GM12878 (cell line): ENCODE measurements around the gene PTPRM.

ENCODE experiments used
- ATF3 ChIP-seq: IDR thresholded peaks from 2 replicates; pipeline ENCODE4 v1.6.1; 2011; ENCODE audit warnings: low read depth, mild to moderate bottlenecking, low read length, moderate library complexity, borderline replicate concordance; ENCODE audit errors: extremely low read depth
- BRCA1 ChIP-seq: IDR thresholded peaks from 2 replicates; pipeline ENCODE4 v1.6.1; 2011; ENCODE audit warnings: low read depth, low read length, improper control_type of control experiment
- EGR1 ChIP-seq, 2 experiments: IDR thresholded peaks; 1 replicate in 1 of 2; 2 replicates in 1 of 2; pipeline ENCODE4 v1.6.1; 2011 to 2012; ENCODE audit warnings: low read depth in 2 of 2, low read length in 2 of 2, borderline replicate concordance in 1 of 2, mild to moderate bottlenecking in 1 of 2, moderate library complexity in 1 of 2
- EZH2 ChIP-seq: IDR thresholded peaks from 2 replicates; pipeline ENCODE4 v1.6.1; 2012; ENCODE audit warnings: low read depth, mild to moderate bottlenecking, control low read depth, inconsistent platforms, low read length, borderline replicate concordance; ENCODE audit not compliant: control insufficient read depth
- FOS ChIP-seq: IDR thresholded peaks from 3 replicates; pipeline ENCODE4 v1.6.1; 2011; ENCODE audit warnings: borderline replicate concordance; ENCODE audit not compliant: insufficient read length; ENCODE audit errors: extremely low read depth
- KAT2A ChIP-seq: conservative IDR thresholded peaks from 2 replicates; pipeline ENCODE4 v1.6.1; 2011; ENCODE audit warnings: low read depth, low read length; ENCODE audit not compliant: control insufficient read depth
- NKRF ChIP-seq: fragments of 450-650 bp; conservative IDR thresholded peaks from 2 replicates; pipeline ENCODE4 v1.6.1; 2017; ENCODE audit warnings: mild to moderate bottlenecking, moderate library complexity
- RAD21 ChIP-seq: IDR thresholded peaks from 2 replicates; pipeline ENCODE4 v1.6.1; 2011; ENCODE audit warnings: mild to moderate bottlenecking, low read depth, low read length, moderate library complexity; ENCODE audit not compliant: insufficient read depth
- RCOR1 ChIP-seq: conservative IDR thresholded peaks from 2 replicates; pipeline ENCODE4 v1.6.1; 2012; ENCODE audit warnings: low read depth, low read length, improper control_type of control experiment
- TCF12 ChIP-seq: IDR thresholded peaks from 2 replicates; pipeline ENCODE4 v1.6.1; 2011; ENCODE audit warnings: low read depth, mild to moderate bottlenecking, low read length
- TF ChIP-seq, protein P1 (sequence below), 3 experiments: IDR thresholded peaks in 2 of 3; conservative IDR thresholded peaks in 1 of 3; 2 replicates each; pipeline ENCODE4 v1.5.1; 2011; ENCODE audit warnings: low read depth in 3 of 3, low read length in 3 of 3, mild to moderate bottlenecking in 3 of 3, control low read depth in 2 of 3, moderate library complexity in 2 of 3, inconsistent platforms in 1 of 3, mixed read lengths in 1 of 3; ENCODE audit not compliant: control insufficient read depth in 2 of 3, insufficient read depth in 1 of 3; ENCODE audit errors: extremely low read depth in 1 of 3
- TF ChIP-seq, protein P2 (sequence below): IDR thresholded peaks from 2 replicates; pipeline ENCODE4 v1.6.1; 2012; ENCODE audit warnings: mild to moderate bottlenecking, low read depth, low read length

DNA sequence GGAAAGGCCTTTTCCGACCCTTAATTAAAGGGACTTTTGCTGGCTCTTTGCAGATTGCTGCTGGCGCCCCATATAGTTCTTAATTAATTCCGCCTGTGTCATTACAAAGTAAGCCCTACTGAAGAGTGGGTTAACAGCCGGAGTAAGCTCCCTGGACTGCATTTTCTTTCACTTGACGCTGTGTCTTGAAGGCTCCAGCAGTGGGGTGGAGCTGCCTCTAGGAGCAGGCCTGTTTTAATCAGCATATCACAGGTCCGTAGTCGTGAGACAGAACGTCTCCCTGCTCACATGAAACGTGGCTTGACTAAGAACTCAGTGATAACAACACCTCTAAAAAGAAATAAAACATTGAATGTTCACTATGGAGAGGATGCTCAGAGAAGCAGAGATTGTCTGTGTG is 712.2 kb downstream of the PTPRM start:
- no peak for TF ChIP-seq RAD21
- no peak for TF ChIP-seq FOS
- TF ChIP-seq BRCA1 = no peak
- no peak for TF ChIP-seq ATF3
- TF ChIP-seq KAT2A = no peak
- no peak for TF ChIP-seq TCF12
- TF ChIP-seq, protein P1, sequence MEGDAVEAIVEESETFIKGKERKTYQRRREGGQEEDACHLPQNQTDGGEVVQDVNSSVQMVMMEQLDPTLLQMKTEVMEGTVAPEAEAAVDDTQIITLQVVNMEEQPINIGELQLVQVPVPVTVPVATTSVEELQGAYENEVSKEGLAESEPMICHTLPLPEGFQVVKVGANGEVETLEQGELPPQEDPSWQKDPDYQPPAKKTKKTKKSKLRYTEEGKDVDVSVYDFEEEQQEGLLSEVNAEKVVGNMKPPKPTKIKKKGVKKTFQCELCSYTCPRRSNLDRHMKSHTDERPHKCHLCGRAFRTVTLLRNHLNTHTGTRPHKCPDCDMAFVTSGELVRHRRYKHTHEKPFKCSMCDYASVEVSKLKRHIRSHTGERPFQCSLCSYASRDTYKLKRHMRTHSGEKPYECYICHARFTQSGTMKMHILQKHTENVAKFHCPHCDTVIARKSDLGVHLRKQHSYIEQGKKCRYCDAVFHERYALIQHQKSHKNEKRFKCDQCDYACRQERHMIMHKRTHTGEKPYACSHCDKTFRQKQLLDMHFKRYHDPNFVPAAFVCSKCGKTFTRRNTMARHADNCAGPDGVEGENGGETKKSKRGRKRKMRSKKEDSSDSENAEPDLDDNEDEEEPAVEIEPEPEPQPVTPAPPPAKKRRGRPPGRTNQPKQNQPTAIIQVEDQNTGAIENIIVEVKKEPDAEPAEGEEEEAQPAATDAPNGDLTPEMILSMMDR (IDR thresholded peaks at IDR 0.05 in 2 of 3, conservative IDR thresholded peaks at IDR 0.05 in 1 of 3; ENCODE audit: control insufficient read depth in 2 of 3, extremely low read depth in 1 of 3, insufficient read depth in 1 of 3, low read depth in 3 of 3, low read length in 3 of 3) = no peak
- TF ChIP-seq EGR1 (IDR thresholded peaks at IDR 0.05; ENCODE audit: borderline replicate concordance in 1 of 2, low read depth in 2 of 2, low read length in 2 of 2) = no peak
- no peak for TF ChIP-seq RCOR1
- TF ChIP-seq, protein P2, sequence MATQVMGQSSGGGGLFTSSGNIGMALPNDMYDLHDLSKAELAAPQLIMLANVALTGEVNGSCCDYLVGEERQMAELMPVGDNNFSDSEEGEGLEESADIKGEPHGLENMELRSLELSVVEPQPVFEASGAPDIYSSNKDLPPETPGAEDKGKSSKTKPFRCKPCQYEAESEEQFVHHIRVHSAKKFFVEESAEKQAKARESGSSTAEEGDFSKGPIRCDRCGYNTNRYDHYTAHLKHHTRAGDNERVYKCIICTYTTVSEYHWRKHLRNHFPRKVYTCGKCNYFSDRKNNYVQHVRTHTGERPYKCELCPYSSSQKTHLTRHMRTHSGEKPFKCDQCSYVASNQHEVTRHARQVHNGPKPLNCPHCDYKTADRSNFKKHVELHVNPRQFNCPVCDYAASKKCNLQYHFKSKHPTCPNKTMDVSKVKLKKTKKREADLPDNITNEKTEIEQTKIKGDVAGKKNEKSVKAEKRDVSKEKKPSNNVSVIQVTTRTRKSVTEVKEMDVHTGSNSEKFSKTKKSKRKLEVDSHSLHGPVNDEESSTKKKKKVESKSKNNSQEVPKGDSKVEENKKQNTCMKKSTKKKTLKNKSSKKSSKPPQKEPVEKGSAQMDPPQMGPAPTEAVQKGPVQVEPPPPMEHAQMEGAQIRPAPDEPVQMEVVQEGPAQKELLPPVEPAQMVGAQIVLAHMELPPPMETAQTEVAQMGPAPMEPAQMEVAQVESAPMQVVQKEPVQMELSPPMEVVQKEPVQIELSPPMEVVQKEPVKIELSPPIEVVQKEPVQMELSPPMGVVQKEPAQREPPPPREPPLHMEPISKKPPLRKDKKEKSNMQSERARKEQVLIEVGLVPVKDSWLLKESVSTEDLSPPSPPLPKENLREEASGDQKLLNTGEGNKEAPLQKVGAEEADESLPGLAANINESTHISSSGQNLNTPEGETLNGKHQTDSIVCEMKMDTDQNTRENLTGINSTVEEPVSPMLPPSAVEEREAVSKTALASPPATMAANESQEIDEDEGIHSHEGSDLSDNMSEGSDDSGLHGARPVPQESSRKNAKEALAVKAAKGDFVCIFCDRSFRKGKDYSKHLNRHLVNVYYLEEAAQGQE = no peak
- TF ChIP-seq NKRF = no peak
- no peak for TF ChIP-seq EZH2
